HG03135 (cell line): ENCODE measurements around the gene LFNG.

Experiments used
- ATAC-seq: cut with Tn5 transposase; IDR thresholded peaks from one replicate; pipeline ENCODE4 v1.9.1; 2021; ENCODE audit warnings: mild to moderate bottlenecking, moderate library complexity; ENCODE audit not compliant: unreplicated experiment

The LFNG gene

GRCh38 chr7:2515424-2516193, 4.0 kb upstream of the LFNG start:
- ATAC-seq: no peak

GRCh38 chr7:2516194-2516555, 3.4 kb upstream of the LFNG start:
- no peak for ATAC-seq

- no peak for ATAC-seq
These were observed 2.5 kb upstream of the LFNG start for GRCh38 chr7:2517026-2517425.

- no peak for ATAC-seq
These were observed 1.7 kb upstream of the LFNG start for GRCh38 chr7:2517678-2518507.

- ATAC-seq: no peak
These were observed 846 bp upstream of the LFNG start for GRCh38 chr7:2518737-2519118.

GRCh38 chr7:2520131-2520760, 672 bp downstream of the LFNG start:
- peak; percentile 1 for ATAC-seq

GRCh38 chr7:2520761-2521290, 1.3 kb downstream of the LFNG start:
- no peak for ATAC-seq

GRCh38 chr7:2521341-2521745, 1.8 kb downstream of the LFNG start:
- no peak for ATAC-seq

- no peak for ATAC-seq
These were observed 2.5 kb downstream of the LFNG start for GRCh38 chr7:2521952-2522591.

- ATAC-seq: no peak
These were observed 3.3 kb downstream of the LFNG start for GRCh38 chr7:2522780-2523433.

- ATAC-seq: no peak
These were observed 3.9 kb downstream of the LFNG start for GRCh38 chr7:2523461-2523936.

- no peak for ATAC-seq
These were observed 4.6 kb downstream of the LFNG start for GRCh38 chr7:2523941-2524807.

GRCh38 chr7:2524808-2525657, 5.5 kb downstream of the LFNG start:
- no peak for ATAC-seq

- ATAC-seq: no peak
These were observed 6.4 kb downstream of the LFNG start for GRCh38 chr7:2525658-2526630.

- ATAC-seq: no peak
These were observed 7.3 kb downstream of the LFNG start for GRCh38 chr7:2526659-2527504.
